Endothelial cell of umbilical vein (primary cell): ENCODE measurements around the gene RNLS. TPM values are rescaled to one million over a fixed set of nuclear protein-coding genes. Genes with fewer than 3 reads are reported as not detected.
A peak's percentile ranks its signal among the peaks of the same experiment; 100 is the strongest.

ENCODE experiments used
- BruUV-seq: library from RNA; stranded (reverse); fragments of 400-500 nt; replicated peaks from 2 replicates; lab custom pipeline; 2021; lab: Mats Ljungman, UMichigan
- CTCF ChIA-PET: fragments of 300-600, 350-600 bp; sonication (Branson Sonifier 250); formaldehyde crosslinking; loops from one replicate; lab custom pipeline; 2021; ENCODE audit warnings: antibody characterized with exemption, inconsistent platforms; lab: Charles Lee
- POLR2A ChIA-PET: fragments of 300-600, 350-600 bp; sonication (Branson Sonifier 250); formaldehyde crosslinking; loops from one replicate; lab custom pipeline; 2021; ENCODE audit warnings: antibody characterized with exemption, inconsistent platforms; lab: Charles Lee
- DNase-seq: peaks from one replicate; pipeline ENCODE4 v3.0.0-alpha.2; 2011; ENCODE audit warnings: low read depth, low spot score
- FAIRE-seq: peaks from 2 replicates; lab custom pipeline; 2011; peaks lifted over from hg19 to GRCh38; lab: Jason Lieb, UNC
- H2AFZ ChIP-seq: 2 replicates; pipeline ENCODE4 v1.6.0; 2012; ENCODE audit warnings: low read depth, low read length, control low read depth, inconsistent platforms
- H3K27ac ChIP-seq: 2 replicates; pipeline ENCODE4 v1.5.1; 2011; ENCODE audit warnings: low read depth, mild to moderate bottlenecking, control low read depth, low read length, moderate library complexity; ENCODE audit not compliant: insufficient read depth
- H3K27me3 ChIP-seq, 2 experiments: 2 replicates each; pipeline versions ENCODE4 v1.6.0 to v1.6.1; 2011; ENCODE audit warnings: low read length in 2 of 2, mixed read lengths in 1 of 2; ENCODE audit not compliant: control insufficient read depth in 2 of 2, insufficient read depth in 2 of 2
- H3K36me3 ChIP-seq, 2 experiments: 2 replicates in 1 of 2; 3 replicates in 1 of 2; pipeline ENCODE4 v1.5.1; 2011; ENCODE audit warnings: low read length in 2 of 2, mild to moderate bottlenecking in 1 of 2, moderate library complexity in 1 of 2; ENCODE audit not compliant: control insufficient read depth in 2 of 2, insufficient read depth in 2 of 2; ENCODE audit errors: extremely low read depth in 1 of 2
- H3K4me1 ChIP-seq: 3 replicates; pipeline ENCODE4 v1.5.1; 2011; ENCODE audit warnings: mild to moderate bottlenecking, low read length; ENCODE audit not compliant: control insufficient read depth, insufficient read depth; ENCODE audit errors: extremely low read depth
- H3K4me2 ChIP-seq: 2 replicates; pipeline ENCODE4 v1.6.1; 2011; ENCODE audit warnings: low read length, control low read depth, mixed read lengths; ENCODE audit not compliant: insufficient read depth
- H3K4me3 ChIP-seq, 3 experiments: fragments of 200-600 bp in 1 of 3; sonication (generic), shearing (Covaris generic) in 1 of 3; replicated peaks in 1 of 3; 2 replicates each; pipeline ENCODE4 v1.5.1; 2011 to 2016; ENCODE audit warnings: control low read depth in 3 of 3, low read length in 3 of 3, mild to moderate bottlenecking in 2 of 3, inconsistent platforms in 1 of 3, low read depth in 1 of 3, moderate library complexity in 1 of 3; ENCODE audit not compliant: insufficient read depth in 1 of 3
- H3K79me2 ChIP-seq: 2 replicates; pipeline ENCODE4 v1.6.0; 2012; ENCODE audit warnings: low read length, inconsistent platforms; ENCODE audit not compliant: control insufficient read depth, insufficient read depth
- H3K9ac ChIP-seq: replicated peaks from 2 replicates; pipeline ENCODE3; 2011; ENCODE audit warnings: low read length, control low read depth; ENCODE audit not compliant: insufficient read depth; ENCODE audit errors: extremely low read depth
- H3K9me1 ChIP-seq: replicated peaks from 3 replicates; pipeline ENCODE4 v1.6.0; 2011; ENCODE audit warnings: mild to moderate bottlenecking, low read length; ENCODE audit not compliant: control insufficient read depth, insufficient read depth; ENCODE audit errors: extremely low read depth
- H3K9me3 ChIP-seq: replicated peaks from 2 replicates; pipeline ENCODE4 v1.5.1; 2012; ENCODE audit warnings: low read length, inconsistent platforms; ENCODE audit not compliant: control insufficient read depth, insufficient read depth
- H4K20me1 ChIP-seq: replicated peaks from 2 replicates; pipeline ENCODE3; 2011; ENCODE audit warnings: mild to moderate bottlenecking, low read length; ENCODE audit not compliant: control insufficient read depth, insufficient read depth; ENCODE audit errors: extremely low read depth
- CTCF ChIP-seq, 2 donors: IDR thresholded peaks; 1 replicate in 1 of 2; 2 replicates in 1 of 2; pipeline ENCODE4 v1.5.1; 2011; ENCODE audit warnings: low read length in 2 of 2, mild to moderate bottlenecking in 2 of 2, moderate library complexity in 2 of 2, control low read depth in 1 of 2, inconsistent platforms in 1 of 2, low read depth in 1 of 2; ENCODE audit not compliant: insufficient read depth in 1 of 2; ENCODE audit errors: extremely low read depth in 1 of 2
- EZH2 ChIP-seq: IDR thresholded peaks from 2 replicates; pipeline ENCODE4 v1.6.1; 2012; ENCODE audit warnings: borderline replicate concordance, low read depth, mild to moderate bottlenecking, moderate library complexity, low read length, inconsistent platforms; ENCODE audit not compliant: severe bottlenecking
- FOS ChIP-seq: IDR thresholded peaks from 2 replicates; pipeline ENCODE4 v1.6.1; 2011; ENCODE audit warnings: mild to moderate bottlenecking, low read length, moderate library complexity, borderline replicate concordance; ENCODE audit not compliant: insufficient read depth
- GATA2 ChIP-seq: IDR thresholded peaks from 2 replicates; pipeline ENCODE4 v1.7.0; 2011; ENCODE audit warnings: low read depth, mild to moderate bottlenecking, moderate library complexity, mixed read lengths, low read length; ENCODE audit not compliant: insufficient read length, insufficient read depth
- JUN ChIP-seq: IDR thresholded peaks from 2 replicates; pipeline ENCODE4 v1.6.1; 2011; ENCODE audit warnings: borderline replicate concordance, low read depth; ENCODE audit not compliant: insufficient read length, insufficient read depth
- MAX ChIP-seq: IDR thresholded peaks from 2 replicates; pipeline ENCODE4 v1.6.1; 2011; ENCODE audit not compliant: insufficient read depth, insufficient read length
- MYC ChIP-seq: IDR thresholded peaks from one replicate; pipeline ENCODE4 v1.6.1; 2011; ENCODE audit warnings: mild to moderate bottlenecking, low read depth, low read length
- POLR2A ChIP-seq: IDR thresholded peaks from 2 replicates; pipeline ENCODE4 v1.6.1; 2012; ENCODE audit warnings: low read depth, mild to moderate bottlenecking, control low read depth, low read length
- POLR2AphosphoS5 ChIP-seq: IDR thresholded peaks from 2 replicates; pipeline ENCODE4 v1.6.1; 2012; ENCODE audit warnings: low read depth, mild to moderate bottlenecking, control low read depth, low read length, moderate library complexity; ENCODE audit not compliant: insufficient read depth
- dilution Hi-C: fragments of 300-500 bp; cut with MboI; formaldehyde crosslinking; loops from one replicate; pipeline ENCODE4 v1.15.0; 2019; ENCODE audit warnings: low sequenced_read_pairs; ENCODE audit not compliant: extremely low pct_ligation_motif_present
- intact Hi-C: fragments of 100-400 bp; cut with micrococcal nuclease; formaldehyde crosslinking; loops from one replicate; pipeline ENCODE4 v1.10.0; 2022
- polyA plus RNA-seq, 4 experiments: library from polyadenylated mRNA; depleted of rRNA in 3 of 4; stranded (reverse) in 3 of 4; unstranded in 1 of 4; fragments of >200 nt; gene quantifications; 2 replicates each; pipeline versions ENCODE4 v1.2.1 to v1.2.3, GENCODE V29; 2011 to 2012; ENCODE audit warnings: missing spikeins in 1 of 4
- total RNA-seq: library from RNA; stranded (reverse); gene quantifications from 2 replicates; pipeline ENCODE4 v1.2.3, GENCODE V29; 2021

RNLS gene
- total and polyA plus RNA-seq, 2 donors (not counting 3 experiments of a cell fraction or from before 2014, with no cell fraction given) = 2.5 to 4.6 TPM

- Histone ChIP-seq H3K79me2 (no peaks in the 10 kb centered on the region), H3K27me3 (no peaks in the 10 kb centered on the region), H3K4me3 (no peak overlapping the region), H4K20me1 (no peaks in the 10 kb centered on the region), H3K9me3 (no peaks in the 10 kb centered on the region), H2AFZ (no peak overlapping the region), H3K4me1 (peaks cover 8% of the 10 kb centered on the region), H3K9ac (no peak overlapping the region), H3K9me1 (no peaks in the 10 kb centered on the region), H3K27ac (no peak overlapping the region), H3K36me3 (no peaks in the 10 kb centered on the region), H3K4me2 (peak overlapping the region; percentile 51)
- no TSS peak for BruUV-seq
- intact Hi-C loops = no loop called here
- CTCF ChIA-PET = interaction anchor here (1.2 to 1.8 kb wide), 2 partner anchors 40 to 58 kb away, joined by 5 to 10 read pairs; partner anchors contain the start of gene RNLS
- FAIRE-seq = peak; percentile 83
- peak; percentile 86 for DNase-seq
- dilution Hi-C loops = no loop called here
- POLR2A ChIA-PET = no interaction called here
- TF ChIP-seq POLR2A = no peak
- no peak for TF ChIP-seq POLR2AphosphoS5
- TF ChIP-seq FOS = peak; percentile 69
- no peak for TF ChIP-seq EZH2
- no peak for TF ChIP-seq CTCF (IDR thresholded peaks at IDR 0.05; ENCODE audit: extremely low read depth in 1 of 2, insufficient read depth in 1 of 2, low read depth in 1 of 2, low read length in 2 of 2)
- TF ChIP-seq JUN = peak; percentile 44
- TF ChIP-seq GATA2 = peak; percentile 34
- no peak for TF ChIP-seq MAX
- no peak for TF ChIP-seq MYC
These were observed 57.6 kb downstream of the RNLS start for GRCh38 chr10:88525371-88526069.
